HEK293 (cell line): ENCODE data around the gene MAP1LC3A.
"Not testable (repeated sequence)": the region's sequence is repeated elsewhere in the genome, so short reads cannot be mapped to it uniquely, and the experiment has no call there.

Source experiments
- ATF2 ChIP-seq: fragments of 450-650 bp; formaldehyde crosslinking; IDR thresholded peaks from 2 replicates; pipeline ENCODE4 v1.5.1; 2016; ENCODE audit warnings: missing biosample characterization, missing genetic modification characterization, low read depth
- CTCF ChIP-seq: fragments of 450-650 bp; formaldehyde crosslinking; IDR thresholded peaks from 2 replicates; pipeline ENCODE4 v1.5.1; 2016; ENCODE audit warnings: missing biosample characterization, missing genetic modification characterization
- MYNN ChIP-seq: fragments of 450-650 bp; formaldehyde crosslinking; IDR thresholded peaks from 2 replicates; pipeline ENCODE4 v1.5.1; 2016; ENCODE audit warnings: missing biosample characterization, missing genetic modification characterization, borderline replicate concordance
- PRDM1 ChIP-seq: fragments of 450-650 bp; formaldehyde crosslinking; IDR thresholded peaks from 2 replicates; pipeline ENCODE4; 2016; ENCODE audit warnings: missing biosample characterization, missing genetic modification characterization
- ZNF202 ChIP-seq: fragments of 450-650 bp; formaldehyde crosslinking; IDR thresholded peaks from 2 replicates; pipeline ENCODE4 v1.5.1; 2016; ENCODE audit warnings: missing biosample characterization, missing genetic modification characterization, borderline replicate concordance
- ZNF398 ChIP-seq: fragments of 450-650 bp; formaldehyde crosslinking; IDR thresholded peaks from 2 replicates; pipeline ENCODE4 v1.5.1; 2017; ENCODE audit warnings: missing biosample characterization, missing genetic modification characterization
- ZNF416 ChIP-seq: fragments of 450-650 bp; formaldehyde crosslinking; IDR thresholded peaks from 2 replicates; pipeline ENCODE4 v1.5.1; 2016; ENCODE audit warnings: missing biosample characterization, missing genetic modification characterization
- ZNF626 ChIP-seq: fragments of 450-650 bp; sonication (Bioruptor Pico); formaldehyde crosslinking; IDR thresholded peaks from 2 replicates; pipeline ENCODE4 v1.5.1; 2018; ENCODE audit warnings: missing biosample characterization, missing genetic modification characterization, inconsistent platforms
- TF ChIP-seq, protein P1 (sequence below): fragments of 450-650 bp; formaldehyde crosslinking; optimal IDR thresholded peaks from 2 replicates; pipeline ENCODE3; 2016; ENCODE audit warnings: missing biosample characterization, mild to moderate bottlenecking, missing genetic modification characterization

DNA sequence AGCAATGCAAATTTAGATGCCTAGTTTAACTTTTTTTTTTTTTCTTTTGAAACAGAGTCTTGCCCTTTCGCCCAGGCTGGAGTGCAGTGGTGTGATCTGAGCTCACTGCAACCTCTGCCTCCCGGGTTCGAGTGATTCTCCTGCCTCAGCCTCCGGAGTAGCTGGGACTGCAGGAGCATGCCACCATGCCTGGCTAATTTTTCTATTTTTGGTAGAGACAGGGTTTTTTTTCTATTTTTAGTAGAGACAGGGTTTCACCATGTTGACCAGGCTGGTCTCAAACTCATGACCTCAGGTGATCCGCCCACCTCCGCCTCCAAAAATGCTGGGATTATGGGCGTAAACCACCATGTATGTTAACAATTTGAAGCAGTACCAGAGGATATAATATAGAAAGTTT is 39.7 kb upstream of the MAP1LC3A start:
- not testable (repeated sequence) for TF ChIP-seq PRDM1 (tag by site-specific recombination); ATF2 (tag by site-specific recombination); ZNF416; ZNF398 (tag by site-specific recombination); MYNN; ZNF202 (tag by site-specific recombination); CTCF (tag by site-specific recombination); ZNF626 (tag by site-specific recombination)
- TF ChIP-seq, protein P1, sequence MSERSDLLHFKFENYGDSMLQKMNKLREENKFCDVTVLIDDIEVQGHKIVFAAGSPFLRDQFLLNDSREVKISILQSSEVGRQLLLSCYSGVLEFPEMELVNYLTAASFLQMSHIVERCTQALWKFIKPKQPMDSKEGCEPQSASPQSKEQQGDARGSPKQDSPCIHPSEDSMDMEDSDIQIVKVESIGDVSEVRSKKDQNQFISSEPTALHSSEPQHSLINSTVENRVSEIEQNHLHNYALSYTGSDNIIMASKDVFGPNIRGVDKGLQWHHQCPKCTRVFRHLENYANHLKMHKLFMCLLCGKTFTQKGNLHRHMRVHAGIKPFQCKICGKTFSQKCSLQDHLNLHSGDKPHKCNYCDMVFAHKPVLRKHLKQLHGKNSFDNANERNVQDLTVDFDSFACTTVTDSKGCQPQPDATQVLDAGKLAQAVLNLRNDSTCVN (tag by site-specific recombination): not testable (repeated sequence)
